NCI-H2081 treated with DMSO at 0.1 percent for 48 hours (cell line): ENCODE results near the gene SPPL2C.

Source experiments
- DNase-seq: peaks from one replicate; lab custom pipeline; 2025; lab: John Stamatoyannopoulos, UW

Gene SPPL2C

GRCh38 chr17:45844695-45845375 is at the start of gene SPPL2C:
Gene SPPL2C, plus strand, starts transcription at chr17:45844881. Its CDS starts 26 bp downstream, at chr17:45844907.
- DNase-seq: no peak

- no peak for DNase-seq
These were observed 43.9 kb upstream of the SPPL2C start for GRCh38 chr17:45800816-45801215.

DNA sequence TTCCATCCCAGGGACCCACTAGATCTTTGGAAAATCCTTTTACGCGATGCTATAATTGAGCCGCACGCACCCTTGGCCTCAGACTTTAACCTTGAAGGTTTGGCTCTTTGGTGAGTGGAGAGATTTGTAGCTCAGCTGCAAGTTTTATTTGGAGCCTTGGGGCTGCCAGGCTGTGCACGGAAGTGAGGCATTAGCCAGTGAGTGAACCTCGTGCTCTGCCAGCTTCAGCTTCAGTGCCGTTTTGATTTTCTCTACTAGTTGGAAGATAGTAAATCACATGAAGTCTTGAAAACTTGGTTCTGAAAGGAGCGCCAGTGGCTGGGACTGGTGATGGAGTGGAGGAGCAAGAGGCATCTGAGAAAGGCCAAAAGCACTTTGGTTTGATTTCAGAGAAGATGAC is 43.3 kb upstream of the SPPL2C start:
- DNase-seq: no peak

GRCh38 chr17:45808845-45809244 is 35.8 kb upstream of the SPPL2C start:
- no peak for DNase-seq

DNA sequence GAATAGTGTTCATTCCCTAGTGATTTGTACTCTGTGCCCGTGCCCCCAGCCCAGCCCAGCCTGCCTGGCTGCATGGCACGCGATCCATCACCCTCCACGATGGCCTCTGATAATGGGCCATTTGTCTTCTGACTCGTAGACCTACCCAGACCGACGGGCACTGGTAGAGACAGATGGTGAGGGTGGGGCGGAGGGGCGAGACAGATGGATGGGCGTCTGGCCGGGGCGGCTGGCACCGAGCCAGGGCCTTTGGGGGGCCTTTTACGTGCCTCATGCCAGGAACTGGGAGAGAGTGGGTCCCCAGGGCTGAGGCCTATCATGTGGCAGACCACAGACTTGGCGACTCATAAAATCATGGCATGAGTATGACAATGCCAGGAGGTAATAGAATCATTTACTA is 35.2 kb upstream of the SPPL2C start:
- no peak for DNase-seq

DNA sequence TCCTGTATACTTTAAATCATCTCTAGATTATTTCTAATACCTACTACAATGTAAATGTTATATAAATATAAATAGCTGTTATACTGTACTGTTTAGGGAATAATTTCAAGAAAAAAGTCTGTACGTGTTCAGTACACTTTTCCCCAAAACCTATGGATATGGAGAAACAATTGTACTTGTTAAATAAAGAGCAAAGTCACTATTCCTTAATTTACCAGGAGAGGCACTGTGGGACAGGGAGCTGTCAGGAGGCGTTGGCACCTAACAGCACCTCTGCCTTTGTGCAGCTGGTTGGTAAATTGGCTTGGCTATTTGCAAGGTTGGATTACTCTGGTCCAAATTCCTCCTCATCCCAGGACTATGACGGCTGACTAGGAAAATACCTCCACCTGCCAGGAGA is 32.6 kb upstream of the SPPL2C start:
- no peak for DNase-seq

DNA sequence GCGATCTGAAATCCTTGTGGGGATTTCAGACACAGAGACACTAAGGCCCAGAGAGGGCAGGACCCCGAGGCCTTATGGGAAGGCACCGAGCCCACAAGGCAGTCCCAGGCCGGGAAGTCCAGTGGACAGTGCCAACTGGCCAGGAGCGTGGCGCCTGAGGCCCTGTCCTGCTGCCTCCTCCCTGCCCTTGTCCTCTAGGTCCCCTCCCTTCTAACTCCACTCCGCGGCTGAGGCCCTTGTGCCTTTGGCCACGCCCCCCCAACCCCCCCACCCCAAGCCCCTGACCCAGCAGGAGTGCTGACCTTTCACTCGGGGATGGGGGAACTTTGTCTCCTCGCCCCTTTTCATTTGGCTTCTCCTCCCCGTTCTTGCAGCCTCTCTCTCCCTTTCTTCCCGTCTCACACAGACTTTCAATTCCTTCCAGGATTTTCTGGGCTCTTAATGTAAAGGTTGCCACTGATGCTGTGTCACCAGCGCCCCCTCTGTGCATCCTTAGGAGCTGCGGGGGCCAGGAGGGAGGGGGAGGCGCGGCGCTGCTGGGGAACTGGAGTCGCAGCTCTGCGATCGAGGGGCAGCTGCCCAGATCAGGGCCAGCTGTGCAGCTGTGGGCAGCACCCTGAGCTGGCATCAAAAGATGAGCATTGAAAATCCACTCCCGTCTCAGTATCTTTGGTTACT is 31.5 kb upstream of the SPPL2C start:
- no peak for DNase-seq

GRCh38 chr17:45814622-45815606 is 29.8 kb upstream of the SPPL2C start:
- DNase-seq: no peak

DNA sequence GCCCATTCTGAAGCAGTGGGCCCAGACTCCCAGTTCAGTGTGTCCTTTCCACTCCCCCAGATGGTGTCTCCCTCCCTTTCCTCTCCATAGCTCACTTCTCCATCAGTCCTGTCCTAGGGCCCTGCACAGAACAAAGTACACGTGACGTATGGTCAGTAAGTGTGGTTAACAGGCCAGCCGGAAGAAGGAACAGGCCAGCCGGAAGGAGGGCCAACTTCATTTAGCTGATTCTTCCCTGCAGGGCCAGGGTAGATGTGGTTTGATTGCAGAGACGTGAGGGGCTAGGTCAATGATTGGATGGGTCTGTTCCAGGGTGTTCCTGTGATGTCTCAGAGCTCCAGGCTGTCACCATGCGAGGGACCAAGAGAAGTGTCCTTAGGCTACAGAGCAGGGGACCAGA is 28.9 kb upstream of the SPPL2C start:
- no peak for DNase-seq

DNA sequence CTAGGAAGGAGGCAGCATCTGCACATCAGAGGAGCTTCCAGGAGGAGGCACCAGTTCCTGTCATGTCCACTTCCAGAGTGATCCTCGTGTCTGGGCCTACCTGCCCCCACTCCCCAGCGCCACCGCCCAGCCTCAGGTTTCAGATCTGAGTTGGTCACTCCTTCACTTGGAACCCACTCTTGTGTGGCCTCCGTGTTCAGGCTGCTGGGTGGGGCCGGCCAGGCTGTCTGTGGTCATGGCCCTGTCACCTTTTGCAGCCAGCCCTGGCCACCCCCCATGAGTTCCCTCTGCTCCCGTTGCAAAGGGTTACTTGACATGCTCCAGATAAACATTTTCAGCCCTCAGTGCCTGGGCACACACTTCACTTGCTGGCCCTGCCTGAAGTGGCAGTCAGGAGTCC is 26.6 kb upstream of the SPPL2C start:
- DNase-seq: no peak

- no peak for DNase-seq
These were observed 26.0 kb upstream of the SPPL2C start for GRCh38 chr17:45818699-45819098.

DNA sequence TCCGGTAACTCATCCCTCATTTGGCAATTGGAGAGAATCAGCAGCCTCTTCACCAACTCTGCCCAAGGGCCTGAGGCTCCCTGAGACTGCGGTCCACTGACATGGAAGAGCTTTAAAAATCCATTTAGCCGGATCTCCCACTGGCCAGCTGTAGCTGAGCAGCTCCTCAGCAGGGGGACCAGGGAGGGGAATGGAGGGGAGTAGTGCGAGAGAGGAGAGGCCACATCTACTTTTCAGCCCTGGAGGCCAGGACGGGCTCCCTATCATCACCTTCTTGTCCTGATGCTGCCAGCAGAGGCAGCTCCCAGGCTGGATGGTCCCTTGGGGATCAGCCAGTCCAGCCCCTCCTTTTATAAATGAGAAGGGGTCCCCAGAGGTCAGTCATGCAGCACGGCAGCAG is 25.0 kb upstream of the SPPL2C start:
- DNase-seq: no peak

- DNase-seq: no peak
These were observed 24.5 kb upstream of the SPPL2C start for GRCh38 chr17:45820052-45820780.

DNA sequence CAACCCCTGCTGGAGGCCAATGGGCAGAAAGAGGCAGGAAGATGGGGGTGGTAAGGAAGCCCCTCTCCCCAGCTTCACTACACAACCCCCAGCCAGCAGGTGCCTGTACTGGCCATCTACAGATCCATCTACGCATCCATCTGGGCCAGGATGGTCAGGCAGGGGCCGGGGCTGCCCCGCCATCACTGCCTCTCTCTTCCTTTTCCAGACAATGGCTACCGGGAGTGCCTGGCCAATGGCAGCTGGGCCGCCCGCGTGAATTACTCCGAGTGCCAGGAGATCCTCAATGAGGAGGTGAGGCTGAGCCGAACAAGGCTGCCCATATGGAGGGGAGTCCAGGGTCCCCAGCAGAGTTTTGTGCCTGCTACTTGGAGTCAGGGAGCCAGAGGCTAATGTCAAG is 23.5 kb upstream of the SPPL2C start:
- DNase-seq: no peak

- no peak for DNase-seq
These were observed 21.1 kb upstream of the SPPL2C start for GRCh38 chr17:45823598-45823997.

DNA sequence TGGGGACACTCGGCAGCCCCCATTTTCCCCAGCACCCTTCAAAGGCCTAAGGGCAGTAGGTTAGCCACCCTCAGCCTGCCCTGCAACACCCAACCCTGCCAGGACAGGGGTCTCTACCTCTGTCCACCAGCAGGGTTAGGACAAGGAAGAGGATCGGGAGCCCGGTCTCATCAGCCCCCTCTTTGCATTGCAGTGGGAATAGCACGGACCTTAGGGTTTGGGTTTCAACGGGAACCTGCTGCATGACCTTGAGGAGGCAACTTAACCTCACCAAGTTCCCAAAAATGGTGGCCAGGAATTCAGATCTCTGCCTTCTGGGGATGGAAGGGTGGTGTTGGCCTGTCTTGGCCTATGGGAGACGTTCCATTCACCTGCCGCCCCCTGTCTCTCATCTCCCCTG is 20.2 kb upstream of the SPPL2C start:
- no peak for DNase-seq

DNA sequence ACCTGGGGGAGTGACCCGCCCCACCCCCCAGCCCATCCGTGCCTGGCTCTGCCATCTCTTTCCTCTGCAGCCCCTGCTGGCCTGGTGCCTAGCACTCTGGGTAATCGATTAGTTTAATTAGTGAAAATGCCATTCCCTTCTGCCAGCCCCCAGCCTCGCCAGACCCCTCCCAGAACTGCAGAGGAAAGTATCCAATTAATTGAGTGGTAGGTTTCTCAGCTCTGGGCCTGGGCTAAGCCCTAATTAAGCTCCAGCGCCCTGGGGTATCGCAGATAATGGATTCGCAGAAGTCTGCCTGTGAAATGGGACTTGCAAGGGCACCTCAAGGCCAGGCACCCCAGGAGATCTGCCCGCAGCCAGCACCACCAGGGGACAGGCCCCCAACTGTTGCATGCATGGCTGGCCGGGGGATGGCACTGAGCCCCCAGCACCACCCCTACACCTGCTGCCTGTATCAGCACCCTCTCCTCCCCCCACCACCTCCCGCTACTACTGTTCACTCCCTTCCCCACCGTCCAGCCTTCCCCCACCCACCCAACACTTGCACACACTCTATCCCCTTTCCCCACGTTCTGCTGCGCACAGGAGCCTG is 19.7 kb upstream of the SPPL2C start:
- no peak for DNase-seq

- DNase-seq: no peak
These were observed 18.9 kb upstream of the SPPL2C start for GRCh38 chr17:45825792-45826191.

GRCh38 chr17:45826919-45827588 is 17.6 kb upstream of the SPPL2C start:
- DNase-seq: no peak

DNA sequence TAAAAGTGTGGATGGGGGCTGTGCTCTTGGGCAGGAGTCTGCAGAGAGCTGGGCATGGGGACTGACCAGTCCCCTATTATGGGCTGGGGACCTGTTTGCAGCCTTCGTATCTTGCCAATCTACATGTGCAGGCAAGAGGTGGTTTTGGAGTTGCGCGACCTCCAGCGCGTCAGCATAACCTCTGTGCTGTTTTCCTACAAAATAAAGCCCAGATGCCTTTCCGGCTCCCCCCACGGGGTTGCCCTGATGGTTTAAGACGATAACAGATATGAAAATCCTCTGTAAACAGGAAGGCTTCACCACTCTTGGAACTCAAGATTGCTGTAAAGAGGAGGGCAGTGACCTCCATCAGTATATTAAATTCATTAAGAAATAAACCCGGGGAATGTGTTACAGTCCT is 16.5 kb upstream of the SPPL2C start:
- DNase-seq: no peak

GRCh38 chr17:45828582-45829133 is 16.0 kb upstream of the SPPL2C start:
- DNase-seq: no peak
